ENCODE measurements around the gene LGALS3BP. TPM values are rescaled to one million over a fixed set of nuclear protein-coding genes. Genes with fewer than 3 reads are reported as not detected.

The LGALS3BP gene
- total RNA-seq, 1 experiment from 2014 or later: 57.9 TPM

- Mint-ChIP-seq H3K9me3 (no peaks in the 10 kb centered on the region), H3K4me1 (no peaks in the 10 kb centered on the region), H3K36me3 (peaks cover 21% of the 10 kb centered on the region), H3K4me3 (no peak overlapping the region), H3K27me3 (ENCODE audit: low read depth) (peaks cover 34% of the 10 kb centered on the region), H3K27ac (no peak overlapping the region)
- ChIA-PET POLR2A (no interaction called here), CTCF (interaction anchor here (1.6 kb wide), 1 partner anchor 45 kb away, joined by 5 read pairs; no protein-coding TSS in a partner anchor)
- ATAC-seq (no peak), DNase-seq (ENCODE audit: low spot score) (no peak)
- no peak for TF ChIP-seq ZMAT4 (CRISPR knock-in tag; IDR thresholded peaks at IDR 0.05)
- TF ChIP-seq, protein P1, sequence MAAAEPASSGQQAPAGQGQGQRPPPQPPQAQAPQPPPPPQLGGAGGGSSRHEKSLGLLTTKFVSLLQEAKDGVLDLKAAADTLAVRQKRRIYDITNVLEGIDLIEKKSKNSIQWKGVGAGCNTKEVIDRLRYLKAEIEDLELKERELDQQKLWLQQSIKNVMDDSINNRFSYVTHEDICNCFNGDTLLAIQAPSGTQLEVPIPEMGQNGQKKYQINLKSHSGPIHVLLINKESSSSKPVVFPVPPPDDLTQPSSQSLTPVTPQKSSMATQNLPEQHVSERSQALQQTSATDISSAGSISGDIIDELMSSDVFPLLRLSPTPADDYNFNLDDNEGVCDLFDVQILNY (CRISPR knock-in tag; IDR thresholded peaks at IDR 0.05): no peak
- TF ChIP-seq, protein P2, sequence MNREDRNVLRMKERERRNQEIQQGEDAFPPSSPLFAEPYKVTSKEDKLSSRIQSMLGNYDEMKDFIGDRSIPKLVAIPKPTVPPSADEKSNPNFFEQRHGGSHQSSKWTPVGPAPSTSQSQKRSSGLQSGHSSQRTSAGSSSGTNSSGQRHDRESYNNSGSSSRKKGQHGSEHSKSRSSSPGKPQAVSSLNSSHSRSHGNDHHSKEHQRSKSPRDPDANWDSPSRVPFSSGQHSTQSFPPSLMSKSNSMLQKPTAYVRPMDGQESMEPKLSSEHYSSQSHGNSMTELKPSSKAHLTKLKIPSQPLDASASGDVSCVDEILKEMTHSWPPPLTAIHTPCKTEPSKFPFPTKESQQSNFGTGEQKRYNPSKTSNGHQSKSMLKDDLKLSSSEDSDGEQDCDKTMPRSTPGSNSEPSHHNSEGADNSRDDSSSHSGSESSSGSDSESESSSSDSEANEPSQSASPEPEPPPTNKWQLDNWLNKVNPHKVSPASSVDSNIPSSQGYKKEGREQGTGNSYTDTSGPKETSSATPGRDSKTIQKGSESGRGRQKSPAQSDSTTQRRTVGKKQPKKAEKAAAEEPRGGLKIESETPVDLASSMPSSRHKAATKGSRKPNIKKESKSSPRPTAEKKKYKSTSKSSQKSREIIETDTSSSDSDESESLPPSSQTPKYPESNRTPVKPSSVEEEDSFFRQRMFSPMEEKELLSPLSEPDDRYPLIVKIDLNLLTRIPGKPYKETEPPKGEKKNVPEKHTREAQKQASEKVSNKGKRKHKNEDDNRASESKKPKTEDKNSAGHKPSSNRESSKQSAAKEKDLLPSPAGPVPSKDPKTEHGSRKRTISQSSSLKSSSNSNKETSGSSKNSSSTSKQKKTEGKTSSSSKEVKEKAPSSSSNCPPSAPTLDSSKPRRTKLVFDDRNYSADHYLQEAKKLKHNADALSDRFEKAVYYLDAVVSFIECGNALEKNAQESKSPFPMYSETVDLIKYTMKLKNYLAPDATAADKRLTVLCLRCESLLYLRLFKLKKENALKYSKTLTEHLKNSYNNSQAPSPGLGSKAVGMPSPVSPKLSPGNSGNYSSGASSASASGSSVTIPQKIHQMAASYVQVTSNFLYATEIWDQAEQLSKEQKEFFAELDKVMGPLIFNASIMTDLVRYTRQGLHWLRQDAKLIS (CRISPR knock-in tag; IDR thresholded peaks at IDR 0.05; ENCODE audit: borderline replicate concordance): no peak
- TF ChIP-seq HMGXB4 (CRISPR knock-in tag; IDR thresholded peaks at IDR 0.05): no peak
- no peak for TF ChIP-seq SMAD4 (CRISPR knock-in tag; IDR thresholded peaks at IDR 0.05)
- no peak for TF ChIP-seq MYBL2 (CRISPR knock-in tag; IDR thresholded peaks at IDR 0.05)
- TF ChIP-seq FOXJ3 (CRISPR knock-in tag; IDR thresholded peaks at IDR 0.05; ENCODE audit: borderline replicate concordance): no peak
- TF ChIP-seq, protein P3, sequence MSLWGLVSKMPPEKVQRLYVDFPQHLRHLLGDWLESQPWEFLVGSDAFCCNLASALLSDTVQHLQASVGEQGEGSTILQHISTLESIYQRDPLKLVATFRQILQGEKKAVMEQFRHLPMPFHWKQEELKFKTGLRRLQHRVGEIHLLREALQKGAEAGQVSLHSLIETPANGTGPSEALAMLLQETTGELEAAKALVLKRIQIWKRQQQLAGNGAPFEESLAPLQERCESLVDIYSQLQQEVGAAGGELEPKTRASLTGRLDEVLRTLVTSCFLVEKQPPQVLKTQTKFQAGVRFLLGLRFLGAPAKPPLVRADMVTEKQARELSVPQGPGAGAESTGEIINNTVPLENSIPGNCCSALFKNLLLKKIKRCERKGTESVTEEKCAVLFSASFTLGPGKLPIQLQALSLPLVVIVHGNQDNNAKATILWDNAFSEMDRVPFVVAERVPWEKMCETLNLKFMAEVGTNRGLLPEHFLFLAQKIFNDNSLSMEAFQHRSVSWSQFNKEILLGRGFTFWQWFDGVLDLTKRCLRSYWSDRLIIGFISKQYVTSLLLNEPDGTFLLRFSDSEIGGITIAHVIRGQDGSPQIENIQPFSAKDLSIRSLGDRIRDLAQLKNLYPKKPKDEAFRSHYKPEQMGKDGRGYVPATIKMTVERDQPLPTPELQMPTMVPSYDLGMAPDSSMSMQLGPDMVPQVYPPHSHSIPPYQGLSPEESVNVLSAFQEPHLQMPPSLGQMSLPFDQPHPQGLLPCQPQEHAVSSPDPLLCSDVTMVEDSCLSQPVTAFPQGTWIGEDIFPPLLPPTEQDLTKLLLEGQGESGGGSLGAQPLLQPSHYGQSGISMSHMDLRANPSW (CRISPR knock-in tag; conservative IDR thresholded peaks at IDR 0.05; ENCODE audit: low read depth): no peak
- TF ChIP-seq NFE2L1 (CRISPR knock-in tag; IDR thresholded peaks at IDR 0.05): no peak
- no peak for TF ChIP-seq MLX (CRISPR knock-in tag; IDR thresholded peaks at IDR 0.05)
- TF ChIP-seq CREM (CRISPR knock-in tag; IDR thresholded peaks at IDR 0.05): no peak
- TF ChIP-seq PRRX2 (CRISPR knock-in tag; IDR thresholded peaks at IDR 0.05): no peak
- TF ChIP-seq ZNF396 (CRISPR knock-in tag; IDR thresholded peaks at IDR 0.05; ENCODE audit: borderline replicate concordance): no peak
- no peak for TF ChIP-seq TP53 (CRISPR knock-in tag; IDR thresholded peaks at IDR 0.05)
- no peak for TF ChIP-seq ELF4 (CRISPR knock-in tag; IDR thresholded peaks at IDR 0.05; ENCODE audit: low read depth)
- TF ChIP-seq SP1 (CRISPR knock-in tag; conservative IDR thresholded peaks at IDR 0.05): no peak
- no peak for TF ChIP-seq USF2 (CRISPR knock-in tag; IDR thresholded peaks at IDR 0.05)
Observed at GRCh38 chr17:78997231-78997741, 17.6 kb upstream of the LGALS3BP start.

Data from WTC11 (cell line).